Measurements from ENCODE around the gene CMTM8.

Gene CMTM8

GRCh38 chr3:32278714-32279113 lies 40.2 kb downstream of the CMTM8 start:
- Mint-ChIP-seq H3K9me3 (no peaks in the 10 kb centered on the region), H3K27ac (no peak overlapping the region), H3K36me3 (ENCODE audit: low read depth) (no peaks in the 10 kb centered on the region), H3K4me1 (no peaks in the 10 kb centered on the region), H3K4me3 (no peak overlapping the region), H3K27me3 (no peaks in the 10 kb centered on the region)
- no peak for DNase-seq
- ATAC-seq = no peak

GRCh38 chr3:32280262-32280910 lies 41.9 kb downstream of the CMTM8 start:
- no peak for ATAC-seq
- Mint-ChIP-seq H3K27ac (no peak overlapping the region), H3K4me1 (peaks cover 5% of the 10 kb centered on the region), H3K27me3 (no peaks in the 10 kb centered on the region), H3K9me3 (no peaks in the 10 kb centered on the region), H3K4me3 (no peak overlapping the region), H3K36me3 (ENCODE audit: low read depth) (no peaks in the 10 kb centered on the region)
- no peak for DNase-seq

GRCh38 chr3:32281570-32282106 lies 43.2 kb downstream of the CMTM8 start:
- no peaks in the 10 kb centered on the region for H3K36me3 Mint-ChIP-seq (ENCODE audit: low read depth)
- no peaks in the 10 kb centered on the region for H3K9me3 Mint-ChIP-seq
- ATAC-seq = no peak
- peaks cover 15% of the 10 kb centered on the region for H3K4me1 Mint-ChIP-seq
- DNase-seq = no peak
- no peak overlapping the region for H3K4me3 Mint-ChIP-seq
- no peaks in the 10 kb centered on the region for H3K27me3 Mint-ChIP-seq
- no peak overlapping the region for H3K27ac Mint-ChIP-seq

GRCh38 chr3:32282578-32283154 lies 44.2 kb downstream of the CMTM8 start:
- no peak overlapping the region for H3K4me3 Mint-ChIP-seq
- no peaks in the 10 kb centered on the region for H3K27me3 Mint-ChIP-seq
- DNase-seq (no peak), ATAC-seq (no peak)
- H3K36me3 Mint-ChIP-seq (ENCODE audit: low read depth) = no peaks in the 10 kb centered on the region
- no peak overlapping the region for H3K27ac Mint-ChIP-seq
- no peaks in the 10 kb centered on the region for H3K9me3 Mint-ChIP-seq
- peaks cover 15% of the 10 kb centered on the region for H3K4me1 Mint-ChIP-seq

GRCh38 chr3:32283304-32283703 lies 44.8 kb downstream of the CMTM8 start:
- Mint-ChIP-seq H3K9me3 (no peaks in the 10 kb centered on the region), H3K36me3 (ENCODE audit: low read depth) (no peaks in the 10 kb centered on the region), H3K4me1 (peaks cover 15% of the 10 kb centered on the region), H3K27me3 (no peaks in the 10 kb centered on the region), H3K4me3 (no peak overlapping the region), H3K27ac (no peak overlapping the region)
- ATAC-seq (no peak), DNase-seq (no peak)

- H3K36me3 Mint-ChIP-seq (ENCODE audit: low read depth) = no peaks in the 10 kb centered on the region
- H3K4me1 Mint-ChIP-seq = peaks cover 22% of the 10 kb centered on the region
- H3K27ac Mint-ChIP-seq = no peak overlapping the region
- no peaks in the 10 kb centered on the region for H3K27me3 Mint-ChIP-seq
- no peak for ATAC-seq
- no peaks in the 10 kb centered on the region for H3K9me3 Mint-ChIP-seq
- no peak for DNase-seq
- H3K4me3 Mint-ChIP-seq = no peak overlapping the region
These were observed 46.1 kb downstream of the CMTM8 start for GRCh38 chr3:32284443-32285212.

GRCh38 chr3:32285891-32286290 lies 47.4 kb downstream of the CMTM8 start:
- peak; percentile 22 for DNase-seq
- no peaks in the 10 kb centered on the region for H3K36me3 Mint-ChIP-seq (ENCODE audit: low read depth)
- peak overlapping the region; percentile 41 for H3K27ac Mint-ChIP-seq
- peak overlapping the region; percentile 16 for H3K4me3 Mint-ChIP-seq
- peak; percentile 65 for ATAC-seq
- H3K9me3 Mint-ChIP-seq = no peaks in the 10 kb centered on the region
- peaks cover 22% of the 10 kb centered on the region for H3K4me1 Mint-ChIP-seq
- H3K27me3 Mint-ChIP-seq = no peaks in the 10 kb centered on the region

- ATAC-seq (peak; percentile 45), DNase-seq (no peak)
- Mint-ChIP-seq H3K36me3 (ENCODE audit: low read depth) (no peaks in the 10 kb centered on the region), H3K4me3 (no peak overlapping the region), H3K27me3 (no peaks in the 10 kb centered on the region), H3K4me1 (peaks cover 22% of the 10 kb centered on the region), H3K9me3 (no peaks in the 10 kb centered on the region), H3K27ac (peak overlapping the region; percentile 46)
These were observed 50.3 kb downstream of the CMTM8 start for GRCh38 chr3:32288819-32289218.

- Mint-ChIP-seq H3K4me1 (peaks cover 15% of the 10 kb centered on the region), H3K4me3 (no peak overlapping the region), H3K27me3 (no peaks in the 10 kb centered on the region), H3K9me3 (no peaks in the 10 kb centered on the region), H3K27ac (no peak overlapping the region), H3K36me3 (ENCODE audit: low read depth) (no peaks in the 10 kb centered on the region)
- DNase-seq (no peak), ATAC-seq (no peak)
These were observed 52.1 kb downstream of the CMTM8 start for GRCh38 chr3:32290619-32291018.

- H3K36me3 Mint-ChIP-seq (ENCODE audit: low read depth) = no peaks in the 10 kb centered on the region
- no peak overlapping the region for H3K27ac Mint-ChIP-seq
- ATAC-seq = no peak
- DNase-seq = no peak
- peaks cover 14% of the 10 kb centered on the region for H3K4me1 Mint-ChIP-seq
- H3K4me3 Mint-ChIP-seq = no peak overlapping the region
- H3K27me3 Mint-ChIP-seq = no peaks in the 10 kb centered on the region
- no peaks in the 10 kb centered on the region for H3K9me3 Mint-ChIP-seq
These were observed 53.8 kb downstream of the CMTM8 start for GRCh38 chr3:32292085-32292796.

GRCh38 chr3:32293903-32294302 lies 55.4 kb downstream of the CMTM8 start:
- Mint-ChIP-seq H3K4me3 (no peak overlapping the region), H3K27ac (no peak overlapping the region), H3K9me3 (no peaks in the 10 kb centered on the region), H3K27me3 (no peaks in the 10 kb centered on the region), H3K4me1 (peaks cover 18% of the 10 kb centered on the region), H3K36me3 (ENCODE audit: low read depth) (no peaks in the 10 kb centered on the region)
- ATAC-seq (no peak), DNase-seq (no peak)

GRCh38 chr3:32296251-32297204 lies 58.0 kb downstream of the CMTM8 start:
- ATAC-seq = peak; percentile 63
- Mint-ChIP-seq H3K9me3 (no peaks in the 10 kb centered on the region), H3K4me3 (peak overlapping the region; percentile 45), H3K4me1 (peaks cover 16% of the 10 kb centered on the region), H3K36me3 (ENCODE audit: low read depth) (no peaks in the 10 kb centered on the region), H3K27me3 (no peaks in the 10 kb centered on the region), H3K27ac (no peak overlapping the region)
- DNase-seq = peak; percentile 60

- DNase-seq (peak; percentile 16), ATAC-seq (peak; percentile 82)
- Mint-ChIP-seq H3K4me3 (no peak overlapping the region), H3K27me3 (no peaks in the 10 kb centered on the region), H3K4me1 (peaks cover 24% of the 10 kb centered on the region), H3K9me3 (no peaks in the 10 kb centered on the region), H3K27ac (peak overlapping the region; percentile 59), H3K36me3 (ENCODE audit: low read depth) (no peaks in the 10 kb centered on the region)
These were observed 58.9 kb downstream of the CMTM8 start for GRCh38 chr3:32297366-32297765.

GRCh38 chr3:32301426-32301825 lies 62.9 kb downstream of the CMTM8 start:
- Mint-ChIP-seq H3K4me3 (no peak overlapping the region), H3K4me1 (peaks cover 44% of the 10 kb centered on the region), H3K36me3 (ENCODE audit: low read depth) (no peaks in the 10 kb centered on the region), H3K27me3 (no peaks in the 10 kb centered on the region), H3K27ac (no peak overlapping the region), H3K9me3 (no peaks in the 10 kb centered on the region)
- DNase-seq = no peak
- no peak for ATAC-seq

All from activated naive CD8-positive, alpha-beta T cell treated with anti-CD3 and anti-CD28 coated beads, Interleukin-2, amount 50 U/mL, for 24 hours (primary cell).